ENCODE results near the gene ZNF484.
"Not testable (repeated sequence)": the region's sequence is repeated elsewhere in the genome, so short reads cannot be mapped to it uniquely, and the experiment has no call there.

Gene ZNF484

DNA sequence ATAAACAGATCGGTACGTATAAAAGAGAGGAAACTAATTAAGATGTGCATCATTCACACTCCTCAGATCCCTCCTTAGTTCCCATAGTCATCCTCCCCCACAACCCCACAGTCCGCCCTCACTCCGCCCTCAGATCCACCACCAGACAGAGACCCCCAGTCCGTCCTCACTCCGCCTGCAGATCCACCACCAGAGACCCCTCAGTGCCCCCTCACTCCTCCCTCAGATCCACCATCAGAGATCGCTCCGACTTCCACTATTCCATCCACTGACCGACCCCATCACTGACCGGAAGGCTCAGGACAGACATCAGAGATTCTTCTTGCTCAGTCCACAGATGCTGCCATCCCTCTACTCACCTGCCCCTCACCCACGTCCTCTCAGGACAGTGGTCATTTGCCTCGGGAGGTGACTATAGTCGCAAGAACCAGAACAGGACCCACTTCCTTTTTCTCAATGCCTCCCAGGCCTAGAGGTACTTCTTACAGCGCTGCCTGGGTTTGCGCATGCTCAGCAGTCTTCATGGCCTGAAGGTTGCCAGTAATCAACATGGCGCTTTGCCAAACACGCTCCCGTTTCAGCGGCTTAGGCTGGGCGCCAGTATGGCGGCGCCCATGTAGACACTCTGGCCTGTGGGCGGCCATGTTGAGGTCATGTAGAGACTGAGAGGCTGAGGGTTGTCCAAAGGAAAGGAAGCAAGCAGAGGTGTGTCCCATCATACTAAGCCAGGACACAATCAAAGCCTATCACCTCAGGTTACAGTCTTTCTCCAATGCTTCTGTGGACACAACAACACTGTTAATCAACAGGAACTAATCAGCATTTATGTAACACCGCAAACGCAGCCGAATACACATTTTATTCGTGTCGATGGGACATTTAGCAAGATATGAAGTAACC is at the start of gene ZNF484:
Gene ZNF484 (minus strand): TSS at position 508 of the 900 bp plus-strand sequence. CDS start 3,009 bp downstream, outside the sequence.
- Histone ChIP-seq H3K4me3 (ENCODE audit: low read length) (peak within 1 kb of the TSS; percentile 91), H3K27ac (ENCODE audit: low read length) (peak within 1 kb of the TSS; percentile 72), H3K36me3 (ENCODE audit: control insufficient read depth, low read depth, low read length) (no peaks in the 10 kb centered on the region), H3K9me3 (ENCODE audit: control insufficient read depth, low read depth, low read length) (no peaks in the 10 kb centered on the region), H3K9ac (ENCODE audit: low read length) (peak within 1 kb of the TSS; percentile 85), H3K4me1 (ENCODE audit: control insufficient read depth, low read depth, low read length) (peaks cover 14% of the 10 kb centered on the region), H3K27me3 (ENCODE audit: control insufficient read depth, insufficient read depth, low read length) (no peaks in the 10 kb centered on the region)

DNA sequence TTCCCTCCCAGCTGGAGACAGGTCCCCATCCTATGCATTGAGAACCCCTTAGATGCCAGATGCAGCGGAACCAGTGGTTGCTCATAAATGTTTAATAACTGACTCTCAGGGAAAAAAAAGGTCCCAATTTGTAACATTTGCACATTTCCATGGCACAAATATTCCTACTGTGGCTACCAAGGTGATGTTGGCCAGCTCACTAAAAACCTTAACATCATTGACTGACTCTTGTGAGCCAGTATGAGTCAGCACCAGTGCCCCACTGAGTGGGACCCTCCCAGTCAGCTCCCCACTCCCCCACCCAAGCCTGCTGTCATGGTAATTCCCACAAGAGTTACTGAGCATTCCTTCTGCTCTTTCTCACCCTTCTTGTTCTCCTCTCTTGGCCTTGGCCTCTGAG is 42.6 kb upstream of the ZNF484 start:
- Histone ChIP-seq H3K27ac (ENCODE audit: low read length) (no peak overlapping the region), H3K4me1 (ENCODE audit: control insufficient read depth, low read depth, low read length) (no peaks in the 10 kb centered on the region), H3K36me3 (ENCODE audit: control insufficient read depth, low read depth, low read length) (no peaks in the 10 kb centered on the region), H3K9ac (ENCODE audit: low read length) (no peak overlapping the region), H3K4me3 (ENCODE audit: low read length) (no peak overlapping the region), H3K27me3 (ENCODE audit: control insufficient read depth, insufficient read depth, low read length) (no peaks in the 10 kb centered on the region), H3K9me3 (ENCODE audit: control insufficient read depth, low read depth, low read length) (no peaks in the 10 kb centered on the region)

DNA sequence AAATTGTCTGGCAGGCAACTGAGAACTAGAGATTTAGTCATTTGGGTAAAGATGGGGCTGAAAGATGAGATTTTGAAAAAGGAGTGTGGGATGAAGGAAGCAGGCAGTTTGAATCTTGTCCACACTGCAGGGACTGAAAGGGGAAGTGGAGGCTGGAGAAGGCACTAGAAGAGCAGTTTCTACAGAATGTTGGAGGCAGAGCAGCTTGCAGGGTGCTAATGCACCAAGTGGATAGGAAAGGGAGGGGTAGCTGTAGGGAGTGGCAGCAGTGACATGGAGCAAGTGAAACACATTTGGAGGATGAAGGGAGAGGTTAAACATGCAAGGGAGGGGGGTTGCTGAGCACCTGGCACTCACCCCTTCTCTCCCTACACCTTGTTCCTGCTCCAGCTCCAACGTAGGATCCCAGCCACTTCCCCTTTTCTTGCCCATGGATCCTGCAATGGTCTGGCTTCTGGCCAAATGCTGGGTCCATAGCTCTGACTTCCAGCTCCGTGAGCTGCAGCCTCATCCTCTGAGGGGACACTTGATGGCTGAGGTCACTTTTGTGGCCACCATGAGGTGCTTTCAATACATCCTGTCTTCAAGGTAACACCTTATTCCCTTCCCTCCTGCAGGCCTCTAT is 39.5 kb upstream of the ZNF484 start:
- no peaks in the 10 kb centered on the region for H3K27me3 ChIP-seq (ENCODE audit: control insufficient read depth, insufficient read depth, low read length)
- H3K36me3 ChIP-seq (ENCODE audit: control insufficient read depth, low read depth, low read length) = no peaks in the 10 kb centered on the region
- no peak overlapping the region for H3K27ac ChIP-seq (ENCODE audit: low read length)
- no peaks in the 10 kb centered on the region for H3K4me1 ChIP-seq (ENCODE audit: control insufficient read depth, low read depth, low read length)
- no peak overlapping the region for H3K4me3 ChIP-seq (ENCODE audit: low read length)
- no peak overlapping the region for H3K9ac ChIP-seq (ENCODE audit: low read length)
- no peaks in the 10 kb centered on the region for H3K9me3 ChIP-seq (ENCODE audit: control insufficient read depth, low read depth, low read length)

DNA sequence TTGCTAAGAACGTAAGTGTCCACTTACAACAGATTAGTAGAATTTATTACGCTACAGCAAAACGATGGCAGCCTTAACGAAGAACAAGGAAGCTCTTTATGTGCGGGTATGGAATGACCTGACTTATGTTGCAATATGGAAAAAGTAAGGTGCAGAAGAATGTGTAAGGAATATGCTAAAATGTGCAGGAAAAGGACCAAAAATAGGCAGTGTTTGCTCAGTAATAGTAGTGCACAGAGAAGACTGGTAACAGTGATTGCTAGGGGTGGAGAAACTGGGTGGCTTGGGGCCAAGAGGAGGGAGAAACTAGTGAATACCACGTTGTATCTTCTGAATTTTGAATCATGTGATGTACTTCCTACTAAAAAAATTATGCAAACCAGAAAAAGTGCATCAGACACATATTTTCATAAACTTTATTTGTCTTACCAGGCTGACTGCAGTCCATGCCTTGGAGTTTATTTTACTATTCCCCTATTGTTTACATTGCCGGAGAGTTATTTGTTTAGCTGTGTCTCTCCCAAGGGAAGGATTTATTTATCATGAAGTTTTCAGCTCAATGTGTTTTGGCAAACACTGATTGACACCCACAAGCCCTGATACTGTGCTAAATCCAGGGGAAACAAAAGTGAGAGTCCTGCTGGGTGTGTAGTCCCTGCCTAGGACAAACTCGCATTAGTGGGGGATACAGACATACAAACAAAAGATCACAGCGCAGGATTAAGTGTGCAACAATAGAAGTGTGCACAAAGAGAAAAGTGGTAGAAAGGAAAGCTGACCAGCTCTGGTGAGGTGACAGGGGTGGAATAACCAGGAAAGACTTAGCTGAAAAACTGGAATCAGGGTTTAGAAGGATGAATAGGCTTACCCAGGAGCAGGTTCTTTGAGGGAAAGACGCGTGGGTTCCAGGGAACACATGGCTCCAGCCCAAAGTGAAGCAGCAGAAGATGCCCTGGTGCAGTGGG is 34.0 kb upstream of the ZNF484 start:
- Histone ChIP-seq H3K27ac (ENCODE audit: low read length) (no peak overlapping the region), H3K4me3 (ENCODE audit: low read length) (no peak overlapping the region), H3K9me3 (ENCODE audit: control insufficient read depth, low read depth, low read length) (no peaks in the 10 kb centered on the region), H3K27me3 (ENCODE audit: control insufficient read depth, insufficient read depth, low read length) (no peaks in the 10 kb centered on the region), H3K36me3 (ENCODE audit: control insufficient read depth, low read depth, low read length) (no peaks in the 10 kb centered on the region), H3K9ac (ENCODE audit: low read length) (no peak overlapping the region), H3K4me1 (ENCODE audit: control insufficient read depth, low read depth, low read length) (no peaks in the 10 kb centered on the region)

DNA sequence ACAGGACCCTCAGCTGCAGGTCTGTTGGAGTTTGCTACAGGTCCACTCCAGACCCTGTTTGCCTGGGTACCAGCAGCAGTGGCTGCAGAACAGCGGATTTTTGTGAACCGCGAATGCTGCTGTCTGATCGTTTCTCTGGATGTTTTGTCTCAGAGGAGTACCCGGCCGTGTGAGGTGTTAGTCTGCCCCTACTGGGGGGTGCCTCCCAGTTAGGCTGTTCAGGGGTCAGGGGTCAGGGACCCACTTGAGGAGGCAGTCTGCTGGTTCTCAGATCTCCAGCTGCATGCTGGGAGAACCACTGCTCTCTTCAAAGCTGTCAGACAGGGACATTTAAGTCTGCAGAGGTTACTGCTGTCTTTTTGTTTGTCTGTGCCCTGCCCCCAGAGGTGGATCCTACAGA is 27.3 kb upstream of the ZNF484 start:
- H3K9ac ChIP-seq (ENCODE audit: low read length); H3K36me3 ChIP-seq (ENCODE audit: control insufficient read depth, low read depth, low read length); H3K9me3 ChIP-seq (ENCODE audit: control insufficient read depth, low read depth, low read length); H3K4me3 ChIP-seq (ENCODE audit: low read length); H3K27me3 ChIP-seq (ENCODE audit: control insufficient read depth, insufficient read depth, low read length); H3K4me1 ChIP-seq (ENCODE audit: control insufficient read depth, low read depth, low read length); H3K27ac ChIP-seq (ENCODE audit: low read length): not testable (repeated sequence)

DNA sequence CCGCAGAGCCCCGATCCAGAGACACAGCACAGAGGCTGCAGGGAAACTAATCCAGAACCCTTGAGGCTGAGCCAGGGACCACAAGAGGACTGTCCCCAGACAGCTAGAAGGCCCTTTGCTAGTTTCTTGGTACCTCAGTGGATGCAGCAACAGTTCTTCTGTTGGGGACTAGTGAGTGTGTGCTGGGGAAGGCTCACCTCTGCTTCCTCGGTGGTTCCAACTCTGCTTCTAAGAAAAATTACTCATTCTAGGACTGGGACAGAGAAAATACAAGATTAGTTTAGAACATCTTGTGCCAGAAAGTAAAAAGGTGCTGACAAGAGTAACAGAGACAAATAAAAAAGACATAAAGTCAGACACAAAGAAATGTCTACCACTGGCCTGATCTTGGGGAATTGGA is 19.5 kb upstream of the ZNF484 start:
- Histone ChIP-seq H3K9me3 (ENCODE audit: control insufficient read depth, low read depth, low read length) (no peaks in the 10 kb centered on the region), H3K4me1 (ENCODE audit: control insufficient read depth, low read depth, low read length) (no peaks in the 10 kb centered on the region), H3K4me3 (ENCODE audit: low read length) (no peak overlapping the region), H3K9ac (ENCODE audit: low read length) (no peak overlapping the region), H3K36me3 (ENCODE audit: control insufficient read depth, low read depth, low read length) (no peaks in the 10 kb centered on the region), H3K27me3 (ENCODE audit: control insufficient read depth, insufficient read depth, low read length) (no peaks in the 10 kb centered on the region), H3K27ac (ENCODE audit: low read length) (no peak overlapping the region)

DNA sequence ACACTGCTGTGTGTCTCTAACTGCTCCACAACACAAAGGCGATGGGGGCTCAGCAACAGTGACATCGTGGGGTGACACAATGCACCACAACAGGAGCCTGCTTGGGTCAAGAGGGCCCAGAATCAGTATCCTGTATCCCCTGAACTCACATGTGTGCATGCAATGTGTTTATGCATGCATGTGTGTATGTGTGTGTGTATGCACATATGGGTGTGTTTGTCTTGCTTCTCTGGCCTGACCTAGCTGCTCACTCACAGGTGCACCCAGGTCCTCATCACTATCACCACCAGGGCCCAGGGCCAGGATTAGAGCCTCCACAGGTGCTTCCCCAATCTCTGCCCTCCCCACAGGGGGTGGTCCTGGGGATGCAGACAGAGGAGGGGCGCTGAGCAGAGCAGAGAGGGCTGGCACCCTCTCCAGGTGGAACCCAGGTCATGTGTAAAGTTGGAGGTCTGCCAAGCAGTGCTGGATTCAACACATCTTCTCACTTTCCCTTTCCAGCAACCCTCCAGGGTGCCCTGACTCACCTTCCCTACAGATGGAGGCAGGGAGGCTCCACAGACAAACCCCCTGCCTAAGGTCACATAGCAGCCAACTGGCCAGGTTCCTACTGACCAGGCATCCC is 18.1 kb upstream of the ZNF484 start:
- Histone ChIP-seq H3K27ac (ENCODE audit: low read length) (no peak overlapping the region), H3K27me3 (ENCODE audit: control insufficient read depth, insufficient read depth, low read length) (no peaks in the 10 kb centered on the region), H3K36me3 (ENCODE audit: control insufficient read depth, low read depth, low read length) (no peaks in the 10 kb centered on the region), H3K4me3 (ENCODE audit: low read length) (no peak overlapping the region), H3K9me3 (ENCODE audit: control insufficient read depth, low read depth, low read length) (no peaks in the 10 kb centered on the region), H3K9ac (ENCODE audit: low read length) (no peak overlapping the region), H3K4me1 (ENCODE audit: control insufficient read depth, low read depth, low read length) (peaks cover 6% of the 10 kb centered on the region)

DNA sequence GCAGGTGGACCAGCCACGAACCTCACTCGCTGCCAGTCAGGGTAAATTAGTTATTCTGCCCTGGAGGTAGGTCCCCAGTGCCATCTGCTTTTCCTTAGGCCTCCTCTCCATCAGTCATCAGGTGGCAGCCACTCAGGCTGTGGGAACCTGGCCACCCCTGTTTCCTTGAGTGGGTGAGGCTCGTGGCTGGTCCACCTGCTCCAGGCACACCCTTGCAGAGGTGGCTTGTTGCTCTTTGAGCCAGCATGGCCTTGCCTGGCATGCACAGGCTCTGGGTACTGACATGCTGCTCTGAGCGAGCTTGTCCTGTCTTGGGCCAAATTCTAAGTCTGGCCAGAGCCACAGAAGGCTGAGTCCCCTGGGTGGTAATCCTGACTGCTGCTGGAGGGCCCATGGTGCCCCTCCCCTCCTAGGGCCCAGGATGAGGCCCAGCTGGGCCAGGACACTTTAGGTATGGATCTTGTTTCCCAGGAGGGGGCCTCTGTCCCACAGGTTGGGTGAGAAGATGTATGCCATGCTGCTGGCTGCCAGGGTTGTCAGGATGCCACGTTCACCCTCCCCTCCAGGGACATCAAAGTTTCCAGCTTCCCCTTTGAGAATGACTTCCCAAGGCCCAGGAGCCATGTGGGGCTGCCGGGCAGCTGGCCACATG is 17.0 kb upstream of the ZNF484 start:
- Histone ChIP-seq H3K9ac (ENCODE audit: low read length) (no peak overlapping the region), H3K27ac (ENCODE audit: low read length) (no peak overlapping the region), H3K36me3 (ENCODE audit: control insufficient read depth, low read depth, low read length) (no peaks in the 10 kb centered on the region), H3K4me1 (ENCODE audit: control insufficient read depth, low read depth, low read length) (peaks cover 11% of the 10 kb centered on the region), H3K4me3 (ENCODE audit: low read length) (no peak overlapping the region), H3K27me3 (ENCODE audit: control insufficient read depth, insufficient read depth, low read length) (no peaks in the 10 kb centered on the region), H3K9me3 (ENCODE audit: control insufficient read depth, low read depth, low read length) (no peaks in the 10 kb centered on the region)

DNA sequence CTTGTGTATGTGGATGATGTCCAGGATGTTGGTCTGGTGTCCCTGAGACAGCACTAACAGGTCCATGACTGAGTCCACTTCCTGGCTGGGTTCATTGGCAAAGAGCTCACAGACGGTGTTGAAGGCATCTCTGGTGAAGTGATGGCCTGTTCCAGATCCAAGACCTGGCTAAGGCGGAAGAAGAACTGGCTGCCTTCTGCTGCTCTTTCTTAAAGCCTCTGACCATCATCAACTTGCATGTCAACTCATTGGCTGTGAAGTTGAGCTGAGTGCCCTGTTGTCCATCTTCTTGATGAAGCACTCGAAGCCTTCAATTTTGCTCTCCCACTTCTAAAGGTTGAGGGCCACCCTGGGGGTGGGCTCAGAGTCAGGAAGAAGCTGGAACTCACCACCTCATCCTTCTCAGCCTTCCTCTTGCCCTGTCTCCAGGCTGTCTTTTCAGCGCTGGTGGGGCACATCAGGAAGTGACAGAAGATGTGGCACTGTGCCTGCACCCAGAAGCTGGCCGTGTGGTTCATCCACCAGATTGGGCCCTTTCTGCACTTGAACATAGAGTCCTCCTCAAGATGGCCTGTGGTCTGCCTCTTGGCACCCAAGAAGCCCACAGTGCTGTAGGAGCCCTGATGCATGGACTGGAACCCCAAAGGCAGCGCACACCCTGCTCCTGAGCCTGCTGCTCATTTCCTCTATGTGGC is 16.2 kb upstream of the ZNF484 start:
- H3K27ac ChIP-seq (ENCODE audit: low read length); H3K4me3 ChIP-seq (ENCODE audit: low read length); H3K9ac ChIP-seq (ENCODE audit: low read length); H3K36me3 ChIP-seq (ENCODE audit: control insufficient read depth, low read depth, low read length); H3K9me3 ChIP-seq (ENCODE audit: control insufficient read depth, low read depth, low read length); H3K27me3 ChIP-seq (ENCODE audit: control insufficient read depth, insufficient read depth, low read length): not testable (repeated sequence)
- peaks cover 11% of the 10 kb centered on the region for H3K4me1 ChIP-seq (ENCODE audit: control insufficient read depth, low read depth, low read length)

DNA sequence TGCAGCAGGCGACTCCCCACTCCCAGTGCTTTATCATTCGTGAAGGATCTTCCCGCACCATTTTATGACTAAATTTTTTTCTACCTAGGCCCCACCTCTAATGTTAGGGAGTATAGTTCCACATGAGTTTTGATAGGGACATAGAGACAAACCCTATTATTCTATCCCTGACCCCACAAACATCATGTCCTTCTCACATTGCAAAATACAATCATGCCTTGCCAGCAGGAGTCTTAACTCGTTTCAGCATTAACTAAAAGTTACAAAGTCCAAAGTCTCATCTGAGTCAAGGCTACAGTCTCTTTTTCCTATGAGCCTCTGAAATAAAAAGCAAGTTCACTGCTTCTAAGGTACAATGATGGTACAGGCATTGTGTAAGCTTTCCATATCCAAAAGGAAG is 14.4 kb upstream of the ZNF484 start:
- H3K4me3 ChIP-seq (ENCODE audit: low read length); H3K9me3 ChIP-seq (ENCODE audit: control insufficient read depth, low read depth, low read length); H3K27me3 ChIP-seq (ENCODE audit: control insufficient read depth, insufficient read depth, low read length); H3K36me3 ChIP-seq (ENCODE audit: control insufficient read depth, low read depth, low read length); H3K27ac ChIP-seq (ENCODE audit: low read length); H3K9ac ChIP-seq (ENCODE audit: low read length): not testable (repeated sequence)
- peaks cover 11% of the 10 kb centered on the region for H3K4me1 ChIP-seq (ENCODE audit: control insufficient read depth, low read depth, low read length)
